Neural cell (in vitro differentiated cells): ENCODE results near the gene LRP1.

ENCODE experiments used
- EP300 ChIP-seq: fragments of 450-650 bp; conservative IDR thresholded peaks from 2 replicates; pipeline ENCODE4 v1.6.1; 2014; ENCODE audit warnings: antibody characterized with exemption, mild to moderate bottlenecking, moderate library complexity; ENCODE audit not compliant: poor library complexity, severe bottlenecking
- EZH2 ChIP-seq: fragments of 200-600, 300-800 bp; shearing (Covaris generic), sonication (generic); IDR thresholded peaks from 2 replicates; pipeline ENCODE4 v1.6.1; 2014; ENCODE audit warnings: antibody characterized with exemption, low read length, borderline replicate concordance, mild to moderate bottlenecking; ENCODE audit not compliant: insufficient read depth, poor library complexity, severe bottlenecking
- MXI1 ChIP-seq: fragments of 450-650 bp; conservative IDR thresholded peaks from 2 replicates; pipeline ENCODE4 v1.6.1; 2014; ENCODE audit warnings: antibody characterized with exemption, mild to moderate bottlenecking; ENCODE audit not compliant: poor library complexity, severe bottlenecking
- POLR2AphosphoS5 ChIP-seq: IDR thresholded peaks from 2 replicates; pipeline ENCODE4 v1.6.1; 2012
- RAD21 ChIP-seq: fragments of 450-650 bp; conservative IDR thresholded peaks from 2 replicates; pipeline ENCODE4 v1.6.1; 2014; ENCODE audit warnings: antibody characterized with exemption, mild to moderate bottlenecking, moderate library complexity
- TAF1 ChIP-seq: IDR thresholded peaks from 2 replicates; pipeline ENCODE4 v1.6.1; 2012; ENCODE audit warnings: low read depth
- TF ChIP-seq, protein P1 (sequence below): fragments of 450-650 bp; IDR thresholded peaks from 2 replicates; pipeline ENCODE4 v1.5.1; 2014; ENCODE audit warnings: antibody characterized with exemption, mild to moderate bottlenecking, moderate library complexity; ENCODE audit not compliant: poor library complexity, severe bottlenecking
- TF ChIP-seq, protein P2 (sequence below): IDR thresholded peaks from 2 replicates; pipeline ENCODE4 v1.6.1; 2012; ENCODE audit warnings: borderline replicate concordance

DNA sequence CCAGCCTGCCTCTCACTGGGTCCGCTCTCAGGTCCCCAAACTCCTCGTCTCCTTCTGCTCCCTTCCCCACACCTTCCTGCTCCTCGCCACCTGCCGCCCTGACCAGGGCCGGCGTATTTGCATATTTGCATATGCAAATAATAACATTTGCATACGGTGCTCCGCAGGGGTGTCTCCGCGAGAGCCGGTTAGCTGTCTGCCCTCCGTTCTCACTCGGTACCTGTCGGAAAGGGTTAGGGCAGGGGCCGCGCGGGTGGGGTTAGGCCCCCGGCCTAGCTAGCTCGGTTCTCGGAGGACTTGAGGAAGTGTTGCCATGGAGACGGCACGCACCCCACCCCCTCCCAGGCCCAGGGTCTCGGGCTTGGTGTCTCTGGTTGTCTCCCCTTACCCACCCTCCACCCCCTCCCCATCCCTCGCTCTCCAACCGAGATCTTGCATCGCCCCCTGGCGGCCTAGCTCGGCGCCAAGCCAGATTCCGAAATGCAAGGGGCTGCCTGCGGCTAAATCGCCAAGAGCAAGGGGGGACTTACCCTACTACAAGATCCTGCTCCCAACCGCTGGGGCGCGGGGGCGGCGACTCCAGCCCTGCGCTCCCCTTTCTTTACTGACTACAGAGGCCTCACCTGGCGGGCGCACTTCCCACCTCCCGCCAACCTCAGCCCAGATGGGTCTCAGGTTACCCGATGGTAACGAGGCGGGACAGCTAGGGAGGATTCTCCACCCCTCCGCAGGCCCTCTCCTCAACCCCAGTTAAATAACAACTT, 114.6 kb downstream of the LRP1 start:
- TF ChIP-seq MXI1, result no peak
- TF ChIP-seq, protein P1, sequence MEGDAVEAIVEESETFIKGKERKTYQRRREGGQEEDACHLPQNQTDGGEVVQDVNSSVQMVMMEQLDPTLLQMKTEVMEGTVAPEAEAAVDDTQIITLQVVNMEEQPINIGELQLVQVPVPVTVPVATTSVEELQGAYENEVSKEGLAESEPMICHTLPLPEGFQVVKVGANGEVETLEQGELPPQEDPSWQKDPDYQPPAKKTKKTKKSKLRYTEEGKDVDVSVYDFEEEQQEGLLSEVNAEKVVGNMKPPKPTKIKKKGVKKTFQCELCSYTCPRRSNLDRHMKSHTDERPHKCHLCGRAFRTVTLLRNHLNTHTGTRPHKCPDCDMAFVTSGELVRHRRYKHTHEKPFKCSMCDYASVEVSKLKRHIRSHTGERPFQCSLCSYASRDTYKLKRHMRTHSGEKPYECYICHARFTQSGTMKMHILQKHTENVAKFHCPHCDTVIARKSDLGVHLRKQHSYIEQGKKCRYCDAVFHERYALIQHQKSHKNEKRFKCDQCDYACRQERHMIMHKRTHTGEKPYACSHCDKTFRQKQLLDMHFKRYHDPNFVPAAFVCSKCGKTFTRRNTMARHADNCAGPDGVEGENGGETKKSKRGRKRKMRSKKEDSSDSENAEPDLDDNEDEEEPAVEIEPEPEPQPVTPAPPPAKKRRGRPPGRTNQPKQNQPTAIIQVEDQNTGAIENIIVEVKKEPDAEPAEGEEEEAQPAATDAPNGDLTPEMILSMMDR, result peak; percentile 74
- no peak for TF ChIP-seq TAF1
- peak; percentile 3 for TF ChIP-seq POLR2AphosphoS5
- no peak for TF ChIP-seq EZH2
- TF ChIP-seq EP300, result no peak
- peak; percentile 75 for TF ChIP-seq RAD21
- TF ChIP-seq, protein P2, sequence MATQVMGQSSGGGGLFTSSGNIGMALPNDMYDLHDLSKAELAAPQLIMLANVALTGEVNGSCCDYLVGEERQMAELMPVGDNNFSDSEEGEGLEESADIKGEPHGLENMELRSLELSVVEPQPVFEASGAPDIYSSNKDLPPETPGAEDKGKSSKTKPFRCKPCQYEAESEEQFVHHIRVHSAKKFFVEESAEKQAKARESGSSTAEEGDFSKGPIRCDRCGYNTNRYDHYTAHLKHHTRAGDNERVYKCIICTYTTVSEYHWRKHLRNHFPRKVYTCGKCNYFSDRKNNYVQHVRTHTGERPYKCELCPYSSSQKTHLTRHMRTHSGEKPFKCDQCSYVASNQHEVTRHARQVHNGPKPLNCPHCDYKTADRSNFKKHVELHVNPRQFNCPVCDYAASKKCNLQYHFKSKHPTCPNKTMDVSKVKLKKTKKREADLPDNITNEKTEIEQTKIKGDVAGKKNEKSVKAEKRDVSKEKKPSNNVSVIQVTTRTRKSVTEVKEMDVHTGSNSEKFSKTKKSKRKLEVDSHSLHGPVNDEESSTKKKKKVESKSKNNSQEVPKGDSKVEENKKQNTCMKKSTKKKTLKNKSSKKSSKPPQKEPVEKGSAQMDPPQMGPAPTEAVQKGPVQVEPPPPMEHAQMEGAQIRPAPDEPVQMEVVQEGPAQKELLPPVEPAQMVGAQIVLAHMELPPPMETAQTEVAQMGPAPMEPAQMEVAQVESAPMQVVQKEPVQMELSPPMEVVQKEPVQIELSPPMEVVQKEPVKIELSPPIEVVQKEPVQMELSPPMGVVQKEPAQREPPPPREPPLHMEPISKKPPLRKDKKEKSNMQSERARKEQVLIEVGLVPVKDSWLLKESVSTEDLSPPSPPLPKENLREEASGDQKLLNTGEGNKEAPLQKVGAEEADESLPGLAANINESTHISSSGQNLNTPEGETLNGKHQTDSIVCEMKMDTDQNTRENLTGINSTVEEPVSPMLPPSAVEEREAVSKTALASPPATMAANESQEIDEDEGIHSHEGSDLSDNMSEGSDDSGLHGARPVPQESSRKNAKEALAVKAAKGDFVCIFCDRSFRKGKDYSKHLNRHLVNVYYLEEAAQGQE, result no peak
